ENCODE measurements around the gene HOXA7.

The HOXA7 gene

DNA sequence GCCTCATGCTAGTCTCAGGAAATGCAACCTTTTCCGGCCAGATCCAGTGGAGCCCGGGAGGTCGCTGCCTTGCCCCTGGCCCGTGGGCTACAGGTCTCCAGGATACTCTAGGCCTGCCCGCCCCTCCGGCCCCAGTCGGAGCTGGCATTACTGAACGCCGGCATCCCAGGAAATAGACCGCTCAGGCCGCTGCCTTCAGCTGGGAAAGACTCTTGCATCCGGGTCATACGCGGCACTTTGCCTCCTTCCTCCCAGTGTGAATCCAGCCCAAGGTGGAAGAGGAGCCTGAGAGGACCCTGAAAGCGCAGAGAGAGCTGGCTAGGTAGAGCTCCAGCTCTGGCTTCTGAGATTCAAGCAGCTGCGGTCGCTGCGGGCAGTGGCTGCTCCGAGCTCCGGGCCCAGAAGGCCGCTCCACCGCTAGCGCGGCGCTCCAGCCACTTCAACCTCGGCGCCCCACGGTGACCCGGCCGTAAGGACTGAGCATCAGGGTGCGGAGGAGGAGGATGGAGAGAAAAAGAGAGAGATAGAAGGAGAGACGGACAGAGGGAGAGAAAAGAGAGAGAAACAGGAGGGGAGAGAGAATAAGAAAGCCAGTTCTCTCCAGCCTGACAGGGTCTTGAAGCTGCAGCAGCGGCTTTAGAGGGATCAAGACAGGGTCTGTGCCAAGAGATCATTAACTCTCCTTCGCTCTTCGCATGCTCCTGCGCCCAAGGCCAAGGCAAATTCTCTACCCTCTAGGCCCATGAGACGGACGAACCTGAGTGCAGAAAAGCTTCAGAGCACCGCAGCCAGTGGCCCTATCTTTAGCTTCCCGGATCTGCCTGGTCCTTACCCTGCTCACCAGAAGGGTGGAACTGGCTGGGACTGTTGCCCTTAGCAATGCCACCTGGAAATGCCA lies 19.4 kb upstream of the HOXA7 start:
- no peak overlapping the region for H3K4me3 ChIP-seq (ENCODE audit: low read length)
- no peaks in the 10 kb centered on the region for H3K36me3 ChIP-seq (ENCODE audit: control insufficient read depth, insufficient read depth, low read length)
- H3K27me3 ChIP-seq (ENCODE audit: control insufficient read depth, insufficient read depth, low read length) = peaks cover 100% of the 10 kb centered on the region
- H3K9me3 ChIP-seq (ENCODE audit: control insufficient read depth, low read length) = no peaks in the 10 kb centered on the region
- H3K4me1 ChIP-seq (ENCODE audit: control insufficient read depth, insufficient read depth, low read length) = peaks cover 20% of the 10 kb centered on the region
- no peak overlapping the region for H3K9ac ChIP-seq (ENCODE audit: low read length)

DNA sequence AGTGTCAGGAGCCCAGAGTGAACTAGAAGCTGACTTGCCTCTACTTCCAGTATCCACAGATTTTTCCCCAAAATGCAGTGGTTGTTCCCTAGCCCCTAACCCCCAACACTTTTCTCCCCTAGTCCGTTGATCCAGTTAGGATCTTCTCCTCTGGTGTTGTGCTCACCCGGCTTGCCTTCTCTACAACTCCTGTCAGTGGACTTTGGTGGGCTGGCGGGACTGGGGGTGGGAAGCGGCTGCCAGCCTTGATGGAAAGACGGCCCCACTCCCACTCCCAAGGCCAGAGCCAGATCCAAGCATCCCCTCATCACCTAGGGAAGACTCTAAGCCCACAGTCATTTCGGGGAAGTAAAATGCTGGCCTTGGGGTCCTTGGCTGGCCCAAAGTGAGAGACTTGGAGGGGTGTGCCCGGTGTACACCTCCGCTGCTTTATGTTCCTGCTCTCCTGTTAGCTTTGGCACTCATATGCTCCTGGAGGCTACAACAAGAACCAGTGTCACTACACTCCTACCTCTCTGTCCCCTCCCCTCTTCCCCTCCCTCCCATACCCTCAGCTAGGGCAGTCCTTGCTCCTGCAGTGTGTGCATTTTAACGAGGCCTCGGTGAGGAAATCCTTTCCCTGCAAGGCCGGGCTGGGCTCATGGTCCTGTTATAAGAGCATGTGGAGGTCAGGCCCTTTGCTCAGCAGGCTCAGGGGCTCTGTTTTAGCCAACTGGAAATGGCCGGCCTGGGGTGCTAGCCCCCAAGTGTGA lies 18.6 kb upstream of the HOXA7 start:
- Histone ChIP-seq H3K4me1 (ENCODE audit: control insufficient read depth, insufficient read depth, low read length) (peaks cover 20% of the 10 kb centered on the region), H3K36me3 (ENCODE audit: control insufficient read depth, insufficient read depth, low read length) (no peaks in the 10 kb centered on the region), H3K9ac (ENCODE audit: low read length) (no peak overlapping the region), H3K27me3 (ENCODE audit: control insufficient read depth, insufficient read depth, low read length) (peaks cover 100% of the 10 kb centered on the region), H3K9me3 (ENCODE audit: control insufficient read depth, low read length) (no peaks in the 10 kb centered on the region), H3K4me3 (ENCODE audit: low read length) (no peak overlapping the region)

DNA sequence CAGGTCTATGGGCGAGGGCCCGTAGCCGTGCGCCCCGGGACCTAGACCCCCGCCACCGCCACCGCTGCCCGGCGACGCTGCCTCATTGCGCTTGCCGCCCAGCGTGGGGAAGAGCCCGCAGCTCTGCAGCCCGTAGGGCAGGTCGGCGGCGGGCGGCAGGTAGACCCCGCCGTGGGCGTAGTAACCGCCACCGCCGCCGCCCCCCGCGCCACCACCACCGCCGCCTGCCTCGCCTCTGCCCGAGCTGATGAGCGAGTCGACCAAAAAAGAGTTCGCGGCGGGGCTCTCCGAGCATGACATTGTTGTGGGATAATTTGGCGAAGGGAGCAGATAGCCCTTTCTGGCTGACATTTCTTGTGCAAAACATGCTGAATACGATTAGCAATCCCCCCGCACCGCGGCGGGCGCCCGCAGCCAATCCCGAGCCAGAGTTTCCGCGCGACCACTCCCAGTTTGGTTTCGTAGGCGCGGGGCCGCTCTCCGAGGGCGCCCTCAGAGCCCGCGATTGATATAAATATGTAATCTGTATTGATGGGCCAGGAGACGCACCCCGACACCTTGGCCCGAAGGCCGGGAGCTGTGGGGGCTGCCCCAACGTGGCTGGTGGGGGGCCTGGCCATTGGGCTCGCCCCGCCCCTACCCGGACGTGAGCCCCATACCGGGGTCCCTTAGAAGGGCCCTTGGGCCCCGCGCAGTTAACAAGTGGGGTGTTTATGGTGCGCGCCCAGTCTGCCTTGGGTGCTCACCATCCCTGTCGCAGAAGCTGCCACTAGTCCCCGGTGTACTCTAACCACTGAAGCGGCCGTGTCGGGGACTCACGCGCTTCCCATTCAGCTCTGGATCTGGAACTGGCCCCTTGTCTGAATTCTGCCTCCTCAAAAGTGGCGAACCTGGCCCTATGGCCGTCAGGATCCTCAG lies 17.7 kb upstream of the HOXA7 start, which contains the start of gene HOXA10:
TSS of gene HOXA10 (minus strand) at position 365 of the 918 bp plus-strand sequence. CDS start at position 351, 14 bp downstream.
- no peaks in the 10 kb centered on the region for H3K9me3 ChIP-seq (ENCODE audit: control insufficient read depth, low read length)
- no peaks in the 10 kb centered on the region for H3K36me3 ChIP-seq (ENCODE audit: control insufficient read depth, insufficient read depth, low read length)
- no peak within 1 kb of the TSS for H3K9ac ChIP-seq (ENCODE audit: low read length)
- peaks cover 15% of the 10 kb centered on the region for H3K4me1 ChIP-seq (ENCODE audit: control insufficient read depth, insufficient read depth, low read length)
- H3K27me3 ChIP-seq (ENCODE audit: control insufficient read depth, insufficient read depth, low read length) = peaks cover 100% of the 10 kb centered on the region
- no peak within 1 kb of the TSS for H3K4me3 ChIP-seq (ENCODE audit: low read length)

DNA sequence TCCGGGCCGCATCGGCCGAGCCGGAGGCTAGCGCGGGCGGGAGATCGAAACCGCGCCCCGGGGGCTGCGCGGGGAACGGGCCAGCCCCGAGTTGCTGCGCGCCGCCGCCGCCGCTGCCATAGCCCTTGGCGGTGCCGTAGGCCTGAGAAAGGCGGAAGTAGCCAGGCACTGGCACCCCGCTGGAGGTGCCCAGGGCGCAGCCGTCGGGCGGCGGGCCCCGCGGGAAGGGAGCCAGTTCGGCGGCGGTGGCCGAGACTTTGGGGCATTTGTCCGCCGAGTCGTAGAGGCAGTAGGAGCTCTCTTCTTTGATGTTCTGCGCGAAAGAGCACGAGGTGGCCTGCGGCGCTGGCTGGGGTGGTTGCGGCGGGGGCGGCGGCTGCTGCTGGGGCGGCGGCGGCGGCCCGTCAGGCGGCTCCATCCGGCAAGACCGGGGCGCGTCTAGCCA lies 17.1 kb upstream of the HOXA7 start:
- peaks cover 100% of the 10 kb centered on the region for H3K27me3 ChIP-seq (ENCODE audit: control insufficient read depth, insufficient read depth, low read length)
- peaks cover 15% of the 10 kb centered on the region for H3K4me1 ChIP-seq (ENCODE audit: control insufficient read depth, insufficient read depth, low read length)
- H3K9ac ChIP-seq (ENCODE audit: low read length) = no peak overlapping the region

DNA sequence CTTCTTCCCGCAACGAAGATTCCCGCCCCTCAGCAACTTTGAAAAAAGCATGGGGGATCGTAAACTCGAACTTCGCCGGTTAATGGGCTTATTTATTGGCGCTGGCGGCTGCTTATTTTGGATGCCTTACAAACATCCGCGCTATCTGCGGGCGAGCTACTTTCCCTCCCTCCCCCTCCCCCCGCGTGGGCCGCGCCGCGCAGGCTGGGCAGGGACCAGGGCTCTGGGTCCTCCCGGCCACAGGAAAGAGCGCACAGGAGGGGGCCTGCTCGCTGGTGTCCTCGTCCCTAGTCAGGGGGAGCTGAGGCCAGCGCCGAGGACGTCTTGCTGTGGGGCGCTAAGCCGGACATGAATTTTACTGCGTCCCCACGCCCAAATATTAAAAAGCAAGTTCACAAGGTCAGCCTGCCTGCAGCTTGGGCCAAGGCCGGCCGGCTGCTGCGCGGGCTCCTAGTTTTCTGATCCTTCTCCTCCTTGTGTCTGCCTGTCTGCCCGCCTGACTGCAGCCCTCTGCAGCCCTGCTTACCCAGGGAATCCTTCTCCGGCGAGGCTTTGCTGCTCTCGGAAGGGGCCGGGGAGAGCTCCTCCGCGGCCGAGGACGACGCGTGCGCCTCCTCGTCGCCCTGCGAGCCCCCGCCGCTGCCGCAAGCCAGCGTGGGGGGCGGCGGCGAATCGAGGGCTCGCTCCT lies 16.5 kb upstream of the HOXA7 start:
- Histone ChIP-seq H3K36me3 (ENCODE audit: control insufficient read depth, insufficient read depth, low read length) (no peaks in the 10 kb centered on the region), H3K27me3 (ENCODE audit: control insufficient read depth, insufficient read depth, low read length) (peaks cover 100% of the 10 kb centered on the region), H3K9me3 (ENCODE audit: control insufficient read depth, low read length) (no peaks in the 10 kb centered on the region), H3K4me3 (ENCODE audit: low read length) (no peak overlapping the region), H3K4me1 (ENCODE audit: control insufficient read depth, insufficient read depth, low read length) (peaks cover 15% of the 10 kb centered on the region), H3K9ac (ENCODE audit: low read length) (no peak overlapping the region)

More for the DNA sequence above, 17.1 kb upstream of the HOXA7 start:
- Histone ChIP-seq H3K4me3 (ENCODE audit: low read length) (no peak overlapping the region), H3K36me3 (ENCODE audit: control insufficient read depth, insufficient read depth, low read length) (no peaks in the 10 kb centered on the region), H3K9me3 (ENCODE audit: control insufficient read depth, low read length) (no peaks in the 10 kb centered on the region)

DNA sequence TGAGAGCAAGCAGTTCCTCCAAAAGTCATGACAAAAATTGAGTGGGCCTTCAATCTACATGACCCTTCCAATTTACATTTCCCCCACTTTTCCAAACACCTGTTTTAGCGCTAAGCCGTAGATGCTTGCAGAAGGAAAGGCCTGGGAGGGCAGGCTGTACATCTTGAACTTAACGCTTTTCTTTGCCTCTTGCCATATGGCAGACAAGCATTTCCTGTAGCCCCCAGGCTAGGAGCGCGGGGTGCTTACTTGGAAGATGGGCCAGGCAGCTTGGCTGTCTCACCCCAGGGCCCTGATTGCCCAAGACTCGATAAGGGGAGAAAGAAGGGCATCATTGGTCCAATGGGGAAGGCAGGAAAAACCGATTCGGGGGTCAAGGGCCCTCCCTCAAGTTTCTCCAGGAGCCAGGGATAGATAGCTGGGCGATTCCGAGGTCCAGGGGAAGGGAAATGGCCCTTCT lies 15.9 kb upstream of the HOXA7 start:
- Histone ChIP-seq H3K4me3 (ENCODE audit: low read length) (no peak overlapping the region), H3K27me3 (ENCODE audit: control insufficient read depth, insufficient read depth, low read length) (peaks cover 100% of the 10 kb centered on the region), H3K36me3 (ENCODE audit: control insufficient read depth, insufficient read depth, low read length) (no peaks in the 10 kb centered on the region), H3K9ac (ENCODE audit: low read length) (no peak overlapping the region), H3K9me3 (ENCODE audit: control insufficient read depth, low read length) (no peaks in the 10 kb centered on the region), H3K4me1 (ENCODE audit: control insufficient read depth, insufficient read depth, low read length) (peaks cover 15% of the 10 kb centered on the region)

DNA sequence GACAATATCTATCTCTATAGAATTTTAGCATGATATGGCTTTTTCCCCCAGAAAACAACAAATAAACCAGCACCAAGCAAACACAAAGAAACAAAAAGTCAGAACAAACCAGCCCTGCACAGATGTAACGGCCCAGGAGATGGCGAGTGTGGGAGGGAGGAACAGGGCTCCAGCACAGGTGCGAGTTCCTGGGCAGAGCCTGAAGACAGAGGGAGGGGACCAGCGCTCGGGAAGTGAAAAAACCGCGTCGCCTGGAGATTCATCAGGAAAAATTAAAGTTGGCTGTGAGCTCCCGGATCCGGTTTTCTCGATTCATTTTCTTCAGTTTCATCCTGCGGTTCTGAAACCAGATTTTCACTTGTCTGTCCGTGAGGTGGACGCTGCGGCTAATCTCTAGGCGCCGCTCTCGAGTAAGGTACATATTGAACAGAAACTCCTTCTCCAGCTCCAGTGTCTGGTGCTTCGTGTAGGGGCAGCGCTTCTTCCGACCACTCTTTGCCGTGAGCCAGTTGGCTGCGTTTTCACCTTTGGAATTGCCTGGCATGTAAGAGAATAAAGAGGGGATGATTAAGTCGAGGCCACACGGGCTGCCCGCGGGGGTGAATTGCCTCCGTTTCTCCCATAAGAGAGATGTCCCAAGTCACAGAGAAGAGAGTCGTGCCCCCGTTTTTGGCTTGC lies 15.3 kb upstream of the HOXA7 start:
- Histone ChIP-seq H3K27me3 (ENCODE audit: control insufficient read depth, insufficient read depth, low read length) (peaks cover 100% of the 10 kb centered on the region), H3K4me3 (ENCODE audit: low read length) (no peak overlapping the region), H3K4me1 (ENCODE audit: control insufficient read depth, insufficient read depth, low read length) (peaks cover 15% of the 10 kb centered on the region)

DNA sequence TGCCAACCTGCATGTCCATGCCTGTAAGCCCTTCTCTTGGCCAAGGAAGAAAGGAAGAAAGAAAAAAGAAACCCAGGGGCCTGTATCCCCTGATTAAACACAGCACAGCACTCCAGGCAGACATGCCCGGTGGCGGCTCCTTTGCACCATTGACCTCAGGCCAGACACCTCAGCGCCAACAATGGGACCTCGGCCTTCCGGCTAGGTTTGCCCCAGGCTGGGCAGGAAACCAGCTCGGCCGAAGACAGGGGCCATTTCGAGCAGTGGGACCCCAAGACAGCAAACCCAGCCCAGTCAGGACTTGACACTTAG lies 14.8 kb upstream of the HOXA7 start:
- Histone ChIP-seq H3K9ac (ENCODE audit: low read length) (no peak overlapping the region), H3K4me1 (ENCODE audit: control insufficient read depth, insufficient read depth, low read length) (peaks cover 15% of the 10 kb centered on the region), H3K4me3 (ENCODE audit: low read length) (no peak overlapping the region), H3K36me3 (ENCODE audit: control insufficient read depth, insufficient read depth, low read length) (no peaks in the 10 kb centered on the region), H3K27me3 (ENCODE audit: control insufficient read depth, insufficient read depth, low read length) (peaks cover 100% of the 10 kb centered on the region), H3K9me3 (ENCODE audit: control insufficient read depth, low read length) (no peaks in the 10 kb centered on the region)

More for the DNA sequence above, 15.3 kb upstream of the HOXA7 start:
- Histone ChIP-seq H3K9me3 (ENCODE audit: control insufficient read depth, low read length) (no peaks in the 10 kb centered on the region), H3K36me3 (ENCODE audit: control insufficient read depth, insufficient read depth, low read length) (no peaks in the 10 kb centered on the region), H3K9ac (ENCODE audit: low read length) (no peak overlapping the region)

DNA sequence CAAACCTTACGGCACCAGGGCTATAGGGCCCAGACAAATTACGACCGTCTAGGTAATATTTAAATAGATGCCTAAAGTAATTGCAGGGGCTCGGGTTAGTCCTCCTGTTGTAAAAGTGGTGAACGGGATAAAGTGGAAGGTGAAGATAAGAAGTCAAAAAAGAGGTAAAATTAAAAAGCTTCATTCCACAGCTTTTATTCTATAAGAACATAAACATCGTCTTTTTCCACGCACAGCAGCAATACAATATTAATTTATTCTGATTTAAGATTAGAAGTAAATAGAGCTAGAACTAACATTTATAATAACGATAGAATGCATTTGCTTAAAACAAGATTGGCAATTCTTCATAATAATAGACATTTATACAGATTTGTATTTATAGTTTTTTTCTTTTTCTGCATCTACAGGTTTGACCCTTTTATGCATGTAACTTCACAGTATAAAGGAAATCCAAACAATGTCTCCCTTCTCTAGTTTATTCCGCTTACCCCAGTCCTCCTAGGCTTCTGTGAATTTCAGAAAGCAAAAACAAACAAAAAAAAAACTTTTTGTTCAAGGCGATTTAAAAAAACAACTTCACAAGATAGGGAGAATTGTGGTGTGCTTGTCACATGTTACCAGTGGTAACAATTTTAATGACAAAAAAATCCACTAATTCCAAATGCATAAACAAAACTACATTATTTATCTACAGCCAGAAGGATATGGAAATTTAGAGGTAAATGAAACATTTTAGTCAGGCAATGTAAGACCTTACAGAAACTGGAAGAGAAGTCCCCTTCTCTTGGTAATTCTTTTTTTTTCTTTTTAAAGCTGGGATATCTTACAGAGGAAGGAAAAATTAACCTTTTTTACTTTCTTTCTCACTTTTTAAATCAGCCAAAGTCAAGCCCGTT lies 14.2 kb upstream of the HOXA7 start:
- Histone ChIP-seq H3K27me3 (ENCODE audit: control insufficient read depth, insufficient read depth, low read length) (peaks cover 100% of the 10 kb centered on the region), H3K4me3 (ENCODE audit: low read length) (no peak overlapping the region), H3K9ac (ENCODE audit: low read length) (no peak overlapping the region), H3K4me1 (ENCODE audit: control insufficient read depth, insufficient read depth, low read length) (peaks cover 15% of the 10 kb centered on the region), H3K9me3 (ENCODE audit: control insufficient read depth, low read length) (no peaks in the 10 kb centered on the region), H3K36me3 (ENCODE audit: control insufficient read depth, insufficient read depth, low read length) (no peaks in the 10 kb centered on the region)

DNA sequence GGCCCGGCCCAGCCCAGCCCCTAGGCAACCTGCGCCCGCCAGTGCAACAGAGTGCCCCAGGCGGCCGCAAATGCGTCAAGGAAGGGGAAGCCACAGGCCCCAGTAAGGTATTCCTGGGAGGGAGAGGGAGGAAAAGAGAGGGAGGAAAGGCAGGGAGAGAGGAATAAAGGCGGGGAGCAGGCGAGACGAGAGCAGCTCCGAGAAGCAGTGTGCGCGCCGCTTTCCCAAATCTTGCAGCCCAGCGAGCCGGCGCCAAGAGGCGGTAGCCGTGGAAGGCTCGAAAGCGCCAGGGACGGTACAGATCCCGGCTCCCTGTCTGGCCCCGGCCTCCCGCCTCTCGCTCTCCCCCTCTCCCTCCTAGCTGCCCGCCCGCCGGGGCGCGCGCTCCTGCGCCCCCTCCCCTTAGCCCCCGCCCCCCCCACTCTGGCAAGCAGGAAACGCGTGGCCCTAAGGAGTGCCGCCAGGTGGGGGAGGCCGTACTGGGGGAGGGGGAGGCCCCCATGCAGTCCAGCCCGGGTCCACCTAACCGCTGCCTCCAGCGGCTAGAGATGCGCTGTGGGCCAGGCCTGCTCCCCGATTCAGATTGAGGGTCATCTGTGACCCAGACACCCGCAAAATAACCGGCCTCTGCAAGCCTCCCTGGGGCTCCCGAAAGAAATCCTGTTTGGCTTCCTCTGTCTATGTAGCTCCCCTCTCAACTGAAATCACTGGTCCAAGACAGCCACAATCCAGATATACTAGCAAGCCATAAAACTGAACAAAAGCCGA lies 13.4 kb upstream of the HOXA7 start:
- Histone ChIP-seq H3K36me3 (ENCODE audit: control insufficient read depth, insufficient read depth, low read length) (no peaks in the 10 kb centered on the region), H3K9me3 (ENCODE audit: control insufficient read depth, low read length) (no peaks in the 10 kb centered on the region), H3K9ac (ENCODE audit: low read length) (no peak overlapping the region), H3K27me3 (ENCODE audit: control insufficient read depth, insufficient read depth, low read length) (peaks cover 100% of the 10 kb centered on the region), H3K4me3 (ENCODE audit: low read length) (no peak overlapping the region), H3K4me1 (ENCODE audit: control insufficient read depth, insufficient read depth, low read length) (peaks cover 15% of the 10 kb centered on the region)
